Measurements from ENCODE around the gene ANKRD10.

DNA sequence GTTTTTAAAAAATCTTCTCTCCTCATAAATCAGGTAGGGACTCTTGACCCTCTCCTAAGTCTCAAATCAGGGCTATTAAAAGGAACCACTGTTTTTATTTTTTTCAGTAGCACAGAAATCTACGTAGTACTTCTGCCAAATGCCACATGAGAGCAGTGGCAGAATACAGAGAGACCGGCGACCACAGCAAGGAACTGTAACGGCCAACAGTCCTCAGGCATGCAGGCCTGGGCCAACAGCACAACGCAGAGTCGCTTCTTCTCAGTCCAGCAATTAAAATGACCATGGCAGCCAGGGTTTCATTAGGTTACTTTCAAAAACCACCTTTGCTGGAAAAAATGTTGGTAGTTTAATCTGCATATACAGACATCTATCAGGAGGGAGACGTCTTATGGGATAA, 34.2 kb downstream of the ANKRD10 start:
- TF ChIP-seq, protein P1, sequence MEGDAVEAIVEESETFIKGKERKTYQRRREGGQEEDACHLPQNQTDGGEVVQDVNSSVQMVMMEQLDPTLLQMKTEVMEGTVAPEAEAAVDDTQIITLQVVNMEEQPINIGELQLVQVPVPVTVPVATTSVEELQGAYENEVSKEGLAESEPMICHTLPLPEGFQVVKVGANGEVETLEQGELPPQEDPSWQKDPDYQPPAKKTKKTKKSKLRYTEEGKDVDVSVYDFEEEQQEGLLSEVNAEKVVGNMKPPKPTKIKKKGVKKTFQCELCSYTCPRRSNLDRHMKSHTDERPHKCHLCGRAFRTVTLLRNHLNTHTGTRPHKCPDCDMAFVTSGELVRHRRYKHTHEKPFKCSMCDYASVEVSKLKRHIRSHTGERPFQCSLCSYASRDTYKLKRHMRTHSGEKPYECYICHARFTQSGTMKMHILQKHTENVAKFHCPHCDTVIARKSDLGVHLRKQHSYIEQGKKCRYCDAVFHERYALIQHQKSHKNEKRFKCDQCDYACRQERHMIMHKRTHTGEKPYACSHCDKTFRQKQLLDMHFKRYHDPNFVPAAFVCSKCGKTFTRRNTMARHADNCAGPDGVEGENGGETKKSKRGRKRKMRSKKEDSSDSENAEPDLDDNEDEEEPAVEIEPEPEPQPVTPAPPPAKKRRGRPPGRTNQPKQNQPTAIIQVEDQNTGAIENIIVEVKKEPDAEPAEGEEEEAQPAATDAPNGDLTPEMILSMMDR (IDR thresholded peaks at IDR 0.05; ENCODE audit: insufficient read depth, low read length, poor library complexity, severe bottlenecking): no peak
- TF ChIP-seq EZH2phosphoT487 (conservative IDR thresholded peaks at IDR 0.05; ENCODE audit: low read length): no peak
